ENCODE data around the gene TRIOBP. TPM values are rescaled to one million over a fixed set of nuclear protein-coding genes. Genes with fewer than 3 reads are reported as not detected.

The TRIOBP gene
- total RNA-seq, 2 donors from 2014 or later, result 87.2 TPM

GRCh38 chr22:37757663-37758062, 60.8 kb downstream of the TRIOBP start:
- DNase-seq (no peak), ATAC-seq (no peak)
- intact Hi-C loops (cut with DNase I, micrococcal nuclease), result no loop called here

GRCh38 chr22:37758694-37759093, 61.8 kb downstream of the TRIOBP start:
- intact Hi-C loops (cut with DNase I, micrococcal nuclease), result no loop called here
- no peak for DNase-seq
- ATAC-seq, result no peak

GRCh38 chr22:37759281-37759680, 62.4 kb downstream of the TRIOBP start:
- ATAC-seq (no peak), DNase-seq (no peak)
- intact Hi-C loops (cut with DNase I, micrococcal nuclease), result no loop called here

- DNase-seq (no peak), ATAC-seq (no peak)
- intact Hi-C loops (cut with DNase I, micrococcal nuclease), result no loop called here
These were observed 63.3 kb downstream of the TRIOBP start for GRCh38 chr22:37760152-37760551.

GRCh38 chr22:37762389-37762836, 65.6 kb downstream of the TRIOBP start:
- intact Hi-C loops (cut with DNase I, micrococcal nuclease), result no loop called here
- ATAC-seq (no peak), DNase-seq (no peak)

GRCh38 chr22:37763012-37763411, 66.2 kb downstream of the TRIOBP start:
- ATAC-seq (no peak), DNase-seq (no peak)
- intact Hi-C loops (cut with DNase I, micrococcal nuclease), result no loop called here

- DNase-seq, result no peak
- ATAC-seq, result no peak
- intact Hi-C loops (cut with DNase I, micrococcal nuclease), result no loop called here
These were observed 66.8 kb downstream of the TRIOBP start for GRCh38 chr22:37763652-37764051.

GRCh38 chr22:37764622-37765021, 67.8 kb downstream of the TRIOBP start:
- DNase-seq (no peak), ATAC-seq (no peak)
- intact Hi-C loops (cut with DNase I, micrococcal nuclease), result no loop called here

- ATAC-seq (no peak), DNase-seq (no peak)
- intact Hi-C loops (cut with DNase I, micrococcal nuclease), result no loop called here
These were observed 68.7 kb downstream of the TRIOBP start for GRCh38 chr22:37765498-37765897.

GRCh38 chr22:37765953-37766576, 69.2 kb downstream of the TRIOBP start:
- ATAC-seq (peak; percentile 5), DNase-seq (no peak)
- intact Hi-C loops (cut with DNase I, micrococcal nuclease), result no loop called here

- DNase-seq (no peak), ATAC-seq (peak; percentile 30)
- intact Hi-C loops (cut with DNase I, micrococcal nuclease), result no loop called here
These were observed 71.4 kb downstream of the TRIOBP start for GRCh38 chr22:37768273-37768672.

GRCh38 chr22:37769056-37769455, 72.2 kb downstream of the TRIOBP start:
- ATAC-seq, result no peak
- intact Hi-C loops (cut with DNase I, micrococcal nuclease), result no loop called here
- DNase-seq, result no peak

GRCh38 chr22:37771081-37771480, 74.2 kb downstream of the TRIOBP start:
- no peak for ATAC-seq
- intact Hi-C loops (cut with DNase I, micrococcal nuclease), result no loop called here

GRCh38 chr22:37771702-37772427, 75.0 kb downstream of the TRIOBP start:
- ATAC-seq (no peak), DNase-seq (no peak)
- intact Hi-C loops (cut with DNase I, micrococcal nuclease), result no loop called here

More at GRCh38 chr22:37771081-37771480, 74.2 kb downstream of the TRIOBP start:
- no peak for DNase-seq

- no peak for ATAC-seq
- no peak for DNase-seq
- intact Hi-C loops (cut with DNase I, micrococcal nuclease), result no loop called here
These were observed 77.9 kb downstream of the TRIOBP start for GRCh38 chr22:37774728-37775127.

GRCh38 chr22:37775785-37776638, 79.2 kb downstream of the TRIOBP start:
- ATAC-seq, result no peak
- no peak for DNase-seq
- intact Hi-C loops (cut with DNase I, micrococcal nuclease), result no loop called here

GRCh38 chr22:37776639-37777005, 79.8 kb downstream of the TRIOBP start:
- DNase-seq (no peak), ATAC-seq (peak; percentile 5)
- intact Hi-C loops (cut with DNase I, micrococcal nuclease), result no loop called here

GRCh38 chr22:37777122-37777687, 80.4 kb downstream of the TRIOBP start:
- DNase-seq, result peak; percentile 53 to 79
- ATAC-seq, result peak; percentile 73
- intact Hi-C loops (cut with DNase I, micrococcal nuclease), result no loop called here

GRCh38 chr22:37778370-37779009, 81.6 kb downstream of the TRIOBP start:
- intact Hi-C loops (cut with DNase I, micrococcal nuclease), result no loop called here
- DNase-seq (no peak), ATAC-seq (no peak)

Data from left colon (tissue), 2 donors.